ENCODE measurements around the gene EPB41. TPM values are rescaled to one million over a fixed set of nuclear protein-coding genes. Genes with fewer than 3 reads are reported as not detected.
"Not testable (repeated sequence)": the region's sequence is repeated elsewhere in the genome, so short reads cannot be mapped to it uniquely, and the experiment has no call there.

EPB41 gene
- total RNA-seq, 2 donors from 2014 or later, result 68.0 to 78.7 TPM

DNA sequence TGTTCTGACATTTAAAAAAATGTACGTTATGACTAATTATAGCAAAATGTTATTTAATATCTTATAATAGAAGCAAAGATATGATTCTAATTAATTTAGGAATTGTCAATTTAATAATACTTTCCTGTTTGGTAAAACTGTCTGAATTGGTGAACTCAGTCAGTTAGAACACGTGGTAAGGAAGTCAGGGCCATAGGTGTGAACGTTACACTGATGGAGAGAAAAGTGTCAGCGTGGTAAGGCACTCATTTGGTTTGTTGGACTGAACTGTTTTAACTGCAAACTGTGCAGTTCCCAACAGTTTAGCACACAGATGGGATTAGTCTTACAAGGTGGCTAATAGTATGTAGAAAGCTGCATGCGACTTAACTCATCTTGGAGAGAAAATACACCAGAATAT is 102.9 kb downstream of the EPB41 start:
- ATAC-seq, result no peak
- no peak for DNase-seq
- intact Hi-C loops (cut with DNase I, micrococcal nuclease), result no loop called here

DNA sequence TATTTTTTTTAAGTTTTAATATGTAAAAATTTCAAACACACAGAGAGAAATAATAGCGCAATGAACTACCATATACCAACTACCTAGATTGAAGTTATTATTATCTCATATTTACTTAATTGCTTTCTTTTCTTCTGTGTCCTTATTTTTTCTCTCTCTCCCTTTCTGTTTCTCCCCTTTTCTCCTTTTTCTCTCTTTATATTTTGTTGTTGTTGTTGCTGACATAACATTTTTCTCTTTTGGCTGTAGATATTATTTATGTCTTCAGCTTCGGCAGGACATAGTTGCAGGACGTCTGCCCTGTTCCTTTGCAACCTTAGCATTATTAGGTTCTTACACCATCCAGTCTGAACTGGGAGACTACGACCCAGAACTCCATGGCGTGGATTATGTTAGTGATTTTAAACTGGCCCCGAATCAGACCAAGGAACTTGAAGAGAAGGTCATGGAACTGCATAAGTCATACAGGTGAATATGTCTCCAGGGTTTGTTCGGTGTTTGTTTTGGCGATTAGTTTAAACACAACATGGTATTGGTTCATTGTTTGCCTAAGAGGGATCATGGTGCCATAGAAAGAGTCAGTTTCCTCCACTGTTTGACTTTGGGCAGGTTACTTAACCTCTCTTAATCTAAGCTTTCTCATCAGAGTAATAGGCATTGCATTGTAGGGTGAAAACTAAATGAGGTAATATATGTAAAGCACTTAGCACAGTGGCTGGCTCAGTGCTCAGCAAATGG is 103.8 kb downstream of the EPB41 start:
- no peak for ATAC-seq
- DNase-seq, result no peak
- intact Hi-C loops (cut with DNase I, micrococcal nuclease), result no loop called here

DNA sequence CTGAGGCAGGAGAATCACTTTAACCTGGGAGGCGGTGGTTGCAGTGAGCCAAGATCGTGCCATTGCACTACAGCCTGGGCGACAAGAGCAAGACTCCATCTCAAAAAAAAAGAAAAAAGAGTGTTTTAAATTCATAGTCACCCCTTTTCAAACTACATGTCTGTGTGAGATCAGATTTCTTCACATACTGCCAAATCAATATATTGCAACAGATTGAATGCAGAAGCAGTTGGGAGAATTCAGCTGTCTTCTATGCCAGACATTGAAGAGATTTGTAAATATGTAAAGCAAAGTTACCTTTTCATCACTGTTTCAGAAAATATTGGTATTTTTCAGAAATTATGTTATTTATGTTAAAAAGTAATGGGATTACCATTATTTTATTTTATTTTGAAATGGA is 108.3 kb downstream of the EPB41 start:
- DNase-seq (no peak), ATAC-seq (no peak)
- intact Hi-C loops (cut with DNase I, micrococcal nuclease), result loop anchor here in 1 of 2 donors (10.0 kb wide), 1 partner anchor 238 kb away; no protein-coding TSS in a partner anchor

DNA sequence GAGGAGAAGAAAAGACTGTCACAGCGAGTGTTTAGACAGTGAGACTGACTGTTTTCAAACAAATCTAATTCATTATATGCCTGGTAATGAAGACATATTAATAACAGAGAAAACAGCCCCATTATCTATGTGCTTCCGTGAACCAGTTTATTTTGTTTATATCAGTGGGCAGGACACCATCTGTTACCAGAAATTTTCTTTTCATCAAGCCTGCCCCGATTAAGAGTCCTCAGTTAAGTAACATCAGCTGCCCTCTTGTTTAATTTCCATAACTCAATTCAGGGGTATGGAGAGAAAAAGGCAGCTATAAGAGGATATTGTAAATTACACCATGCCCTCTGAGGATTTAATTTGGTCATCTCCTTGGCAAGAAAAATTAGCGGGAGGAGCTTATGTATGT is 115.3 kb downstream of the EPB41 start:
- ATAC-seq, result no peak
- intact Hi-C loops (cut with DNase I, micrococcal nuclease), result loop anchor here (5.0 to 10.0 kb wide), 3 partner anchors 152 to 245 kb away; no protein-coding TSS in a partner anchor
- DNase-seq, result no peak

DNA sequence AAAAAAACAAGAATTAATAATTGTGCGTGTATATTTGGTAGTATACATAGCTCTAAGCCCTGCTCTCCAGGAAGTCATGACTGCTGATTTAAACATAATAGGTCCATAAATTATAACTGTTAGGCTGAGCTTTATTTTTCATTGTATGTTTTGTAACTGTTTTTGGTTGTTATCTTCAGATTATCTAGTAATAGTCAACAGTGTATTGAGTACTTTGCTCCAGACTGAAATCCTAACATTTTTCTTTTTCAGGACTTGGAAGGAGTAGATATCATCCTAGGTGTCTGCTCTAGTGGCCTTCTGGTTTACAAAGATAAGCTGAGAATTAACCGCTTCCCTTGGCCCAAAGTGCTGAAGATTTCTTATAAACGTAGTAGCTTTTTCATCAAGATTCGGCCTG is 118.5 kb downstream of the EPB41 start:
- intact Hi-C loops (cut with DNase I, micrococcal nuclease), result loop anchor here (5.0 kb wide), 2 partner anchors 156 to 169 kb away; no protein-coding TSS in a partner anchor
- DNase-seq, result no peak
- ATAC-seq, result no peak

DNA sequence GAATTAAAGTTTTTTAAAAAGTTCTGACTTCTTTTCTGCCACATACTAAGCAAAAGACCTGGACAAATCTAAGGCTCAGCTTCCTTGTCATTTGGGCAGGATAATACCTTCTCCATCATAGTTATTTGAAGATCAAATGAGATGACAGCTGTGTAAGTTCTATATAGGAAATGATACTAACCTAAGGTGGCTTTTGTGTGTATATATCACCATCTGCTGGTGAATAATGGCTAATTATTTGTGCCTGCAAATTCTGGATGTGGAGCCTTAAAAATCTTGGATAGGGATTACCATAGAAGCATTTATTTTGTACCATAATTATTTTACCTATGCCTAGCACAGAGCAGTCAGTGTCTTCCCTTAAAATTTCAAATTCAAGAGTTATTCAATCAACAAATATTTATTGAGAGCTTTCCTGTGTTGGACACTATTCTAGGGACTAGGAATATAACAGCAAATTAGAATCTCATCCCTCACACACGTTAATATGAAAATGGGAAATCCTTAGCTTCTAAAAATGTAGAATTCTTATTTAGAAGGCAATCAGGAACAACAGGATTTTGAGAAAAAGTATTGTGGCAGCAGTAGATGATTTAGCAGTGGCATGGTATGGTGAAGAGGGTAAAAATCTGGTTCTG is 119.6 kb downstream of the EPB41 start:
- peak; percentile 73 for ATAC-seq
- intact Hi-C loops (cut with DNase I, micrococcal nuclease), result loop anchor here (2.0 to 5.0 kb wide), 3 partner anchors 151 to 168 kb away; no protein-coding TSS in a partner anchor
- no peak for DNase-seq

DNA sequence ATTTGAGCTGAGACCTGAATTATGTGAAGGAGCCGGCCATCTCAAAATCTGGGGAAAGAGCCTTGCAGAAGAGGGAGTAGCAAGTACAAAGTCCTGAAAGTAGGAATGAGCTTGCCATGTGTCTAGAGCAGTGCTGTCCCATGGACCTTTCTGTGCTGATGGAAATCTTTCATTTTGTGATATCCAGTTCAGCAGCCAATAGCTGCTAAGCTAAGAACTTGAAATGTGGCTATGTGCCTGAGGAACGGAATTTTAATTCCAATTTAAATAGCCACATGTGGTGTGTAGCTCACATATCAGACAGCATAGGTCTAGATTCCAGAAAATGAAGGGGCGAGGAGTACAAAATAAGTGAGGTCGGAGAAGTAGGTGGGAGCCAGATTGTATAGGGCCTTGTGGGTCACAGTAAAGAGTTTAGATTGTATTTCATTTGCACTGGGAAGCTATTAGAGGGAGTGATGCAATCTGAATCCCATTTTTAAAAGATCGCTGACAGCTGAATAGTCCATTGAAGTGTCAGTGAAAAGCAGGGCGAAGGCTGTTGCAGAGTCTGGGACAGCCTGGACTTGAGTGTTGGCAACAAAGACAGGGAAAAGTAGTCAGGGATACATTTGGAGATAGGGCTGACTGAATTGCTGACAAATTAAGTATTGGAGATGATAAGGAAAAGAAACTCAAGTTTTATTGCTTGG is 129.1 kb downstream of the EPB41 start:
- intact Hi-C loops (cut with DNase I, micrococcal nuclease), result no loop called here
- no peak for ATAC-seq
- DNase-seq, result no peak

DNA sequence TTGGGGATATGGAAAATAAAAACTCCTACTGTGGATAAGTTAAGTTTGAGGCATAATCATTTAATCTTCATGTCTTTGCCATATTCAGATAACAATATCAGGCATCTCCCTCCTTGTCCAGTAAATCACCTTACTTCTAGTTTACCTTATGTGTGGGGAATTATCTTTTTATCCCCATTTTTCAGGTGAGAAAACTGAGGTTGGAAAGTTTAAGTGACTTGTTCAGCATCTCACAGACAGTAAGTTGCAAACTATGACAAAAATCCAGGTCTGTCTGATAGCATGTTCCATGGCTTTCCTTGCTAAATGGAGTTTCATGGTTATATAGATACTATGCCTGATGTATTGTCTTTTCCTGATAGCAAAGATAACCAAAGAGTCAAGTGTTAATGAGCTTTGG is 129.6 kb downstream of the EPB41 start:
- no peak for DNase-seq
- ATAC-seq, result no peak
- intact Hi-C loops (cut with DNase I, micrococcal nuclease), result no loop called here

DNA sequence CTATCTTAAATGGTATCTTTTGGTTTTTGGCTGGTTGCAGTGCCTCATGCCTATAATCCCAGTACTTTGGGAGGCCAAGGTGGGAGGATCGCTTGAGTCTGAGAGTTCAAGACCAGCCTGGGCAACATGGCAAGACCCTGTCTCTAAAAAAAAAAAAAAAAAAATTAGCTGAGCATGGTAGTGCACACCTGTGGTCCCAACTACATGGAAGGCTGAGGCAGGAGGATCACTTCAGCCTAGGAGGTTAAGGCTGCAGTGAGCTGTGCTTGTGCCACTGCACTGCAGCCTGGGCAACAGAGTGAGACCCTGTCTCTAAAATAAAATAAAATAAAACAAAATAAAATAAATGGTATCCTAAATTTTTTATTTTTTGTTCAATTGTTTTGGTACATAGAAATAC is 131.3 kb downstream of the EPB41 start:
- intact Hi-C loops (cut with DNase I, micrococcal nuclease), result not testable (repeated sequence)

DNA sequence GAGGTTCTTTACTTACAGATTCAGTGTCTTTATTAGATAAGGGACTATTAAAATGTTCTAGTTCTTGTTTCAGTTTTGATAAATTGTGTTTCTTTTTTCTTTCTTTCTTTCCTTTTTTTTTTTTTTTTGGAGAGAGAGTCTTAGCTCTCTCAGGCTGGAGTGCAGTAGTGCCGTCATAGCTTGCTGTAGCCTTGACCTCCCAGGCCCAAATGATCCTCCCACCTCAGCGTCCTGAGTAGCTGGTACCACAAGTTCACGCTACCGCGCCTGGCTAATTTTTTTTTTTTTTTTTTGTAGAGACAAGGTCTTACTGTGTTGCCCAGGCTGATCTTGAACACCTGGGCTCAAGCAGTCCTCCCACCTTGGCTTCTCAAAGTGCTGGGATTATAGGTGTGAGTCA is 132.8 kb downstream of the EPB41 start:
- intact Hi-C loops (cut with DNase I, micrococcal nuclease), result no loop called here
- ATAC-seq (no peak), DNase-seq (no peak)

More for the DNA sequence above, 131.3 kb downstream of the EPB41 start:
- DNase-seq, ATAC-seq: not testable (repeated sequence)

DNA sequence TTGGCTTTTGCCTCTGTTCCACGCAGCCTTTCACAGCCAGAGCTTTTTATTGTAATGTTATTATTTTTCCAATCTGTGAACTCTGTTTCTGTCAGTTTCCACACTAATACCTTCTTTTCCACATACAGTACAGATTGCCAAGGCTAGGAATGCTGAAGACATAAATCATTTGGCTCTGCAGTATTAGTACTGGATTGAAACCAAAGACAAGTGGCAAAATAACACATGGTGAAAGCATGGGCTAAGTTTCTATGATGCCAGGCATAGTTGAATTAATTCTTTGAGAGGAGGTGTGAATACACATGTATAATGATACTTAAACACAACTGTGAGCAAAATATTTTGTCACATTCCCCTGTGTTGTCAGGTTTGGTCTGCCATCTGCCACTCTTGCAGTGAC is 135.8 kb downstream of the EPB41 start:
- DNase-seq (no peak), ATAC-seq (no peak)
- intact Hi-C loops (cut with DNase I, micrococcal nuclease), result no loop called here

DNA sequence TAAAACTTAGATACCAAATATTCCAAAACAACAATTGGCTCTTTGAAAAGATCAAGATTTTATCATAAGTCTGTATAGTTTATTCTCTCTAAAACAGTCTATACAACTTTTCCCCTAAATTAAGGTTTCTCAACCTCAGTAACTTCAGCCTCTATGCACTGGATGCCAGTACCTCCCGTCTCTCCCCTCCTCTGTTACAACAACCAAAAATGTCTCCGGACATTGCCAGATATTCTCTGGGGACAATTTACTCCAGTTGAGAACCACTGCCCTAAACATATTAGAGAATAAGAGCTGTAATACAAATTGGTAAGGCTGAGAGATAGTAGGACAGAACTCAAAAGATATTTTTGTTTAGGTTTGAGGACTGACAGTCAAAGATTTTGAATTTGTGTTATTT is 137.7 kb downstream of the EPB41 start:
- intact Hi-C loops (cut with DNase I, micrococcal nuclease), result no loop called here
- ATAC-seq (no peak), DNase-seq (no peak)

DNA sequence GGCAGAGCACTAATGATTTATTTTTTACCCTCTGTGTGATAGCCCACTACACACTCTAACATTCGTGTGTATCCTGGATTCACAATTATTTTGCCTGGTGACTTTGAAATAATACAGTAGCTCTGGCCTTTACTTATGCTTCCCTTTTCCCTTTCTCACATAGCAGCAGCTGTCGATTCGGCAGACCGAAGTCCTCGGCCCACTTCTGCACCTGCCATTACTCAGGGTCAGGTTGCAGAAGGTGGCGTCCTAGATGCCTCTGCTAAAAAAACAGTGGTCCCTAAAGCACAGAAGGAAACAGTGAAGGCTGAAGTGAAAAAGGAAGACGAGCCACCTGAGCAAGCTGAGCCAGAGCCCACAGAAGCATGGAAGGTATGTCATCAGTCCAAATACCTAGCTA is 138.6 kb downstream of the EPB41 start:
- no peak for DNase-seq
- intact Hi-C loops (cut with DNase I, micrococcal nuclease), result no loop called here
- ATAC-seq, result no peak

DNA sequence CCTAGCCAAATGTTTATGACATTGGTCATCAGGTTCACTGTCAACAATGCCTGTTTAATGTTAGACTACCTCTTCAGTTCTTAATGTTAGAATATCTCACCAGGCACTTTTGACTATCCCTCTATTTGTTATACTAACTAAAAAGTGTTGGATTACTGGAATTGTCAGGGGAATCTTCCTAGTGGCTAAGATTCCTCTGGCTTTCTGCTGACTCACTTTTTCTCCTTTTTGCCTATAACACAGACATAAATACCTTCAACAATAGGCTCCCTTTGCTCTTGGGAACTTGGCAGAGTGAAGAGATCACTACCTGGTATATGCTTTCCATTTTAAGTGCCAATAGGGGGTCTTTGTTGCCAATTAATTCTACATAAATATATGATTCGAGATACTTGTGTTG is 140.8 kb downstream of the EPB41 start:
- no peak for ATAC-seq
- no peak for DNase-seq
- intact Hi-C loops (cut with DNase I, micrococcal nuclease), result no loop called here

DNA sequence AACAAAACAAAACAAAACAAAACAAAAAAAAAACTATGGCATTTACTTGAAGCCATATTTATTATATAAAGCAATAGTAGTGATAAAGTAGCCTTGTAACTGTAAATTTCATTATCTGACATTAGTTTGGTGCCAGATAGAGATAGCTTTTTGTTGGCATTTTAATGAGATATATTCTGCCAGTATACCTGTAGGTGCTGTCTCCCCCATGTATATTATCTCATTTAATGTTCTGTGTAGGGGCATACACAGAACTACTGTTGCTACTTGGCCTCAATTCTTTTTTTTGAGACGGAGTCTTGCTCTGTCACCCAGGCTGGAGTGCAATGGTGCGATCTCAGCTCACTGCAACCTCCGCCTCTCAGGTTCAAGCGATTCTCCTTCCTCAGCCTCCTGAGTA is 141.9 kb downstream of the EPB41 start:
- no peak for DNase-seq
- no peak for ATAC-seq
- intact Hi-C loops (cut with DNase I, micrococcal nuclease), result no loop called here

DNA sequence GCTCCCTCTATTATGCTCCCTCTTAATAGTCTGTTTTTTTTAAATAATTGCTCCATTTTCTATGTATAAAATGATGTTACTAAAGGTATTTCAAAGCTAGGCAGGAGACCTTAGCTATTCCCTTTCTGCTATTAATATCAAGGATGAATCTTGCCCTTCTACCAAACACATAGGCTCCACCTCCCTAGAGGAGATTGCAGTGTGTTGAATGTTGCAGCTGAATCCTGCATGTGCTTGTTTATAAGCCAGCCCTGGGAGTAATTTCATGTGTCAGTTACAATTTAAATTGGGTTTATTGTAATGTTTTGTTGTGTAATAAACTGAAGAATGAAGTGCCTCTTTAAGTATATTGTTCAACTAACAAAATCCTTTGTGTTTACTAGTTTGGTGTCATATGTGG is 143.3 kb downstream of the EPB41 start:
- intact Hi-C loops (cut with DNase I, micrococcal nuclease), result no loop called here
- ATAC-seq (no peak), DNase-seq (no peak)

DNA sequence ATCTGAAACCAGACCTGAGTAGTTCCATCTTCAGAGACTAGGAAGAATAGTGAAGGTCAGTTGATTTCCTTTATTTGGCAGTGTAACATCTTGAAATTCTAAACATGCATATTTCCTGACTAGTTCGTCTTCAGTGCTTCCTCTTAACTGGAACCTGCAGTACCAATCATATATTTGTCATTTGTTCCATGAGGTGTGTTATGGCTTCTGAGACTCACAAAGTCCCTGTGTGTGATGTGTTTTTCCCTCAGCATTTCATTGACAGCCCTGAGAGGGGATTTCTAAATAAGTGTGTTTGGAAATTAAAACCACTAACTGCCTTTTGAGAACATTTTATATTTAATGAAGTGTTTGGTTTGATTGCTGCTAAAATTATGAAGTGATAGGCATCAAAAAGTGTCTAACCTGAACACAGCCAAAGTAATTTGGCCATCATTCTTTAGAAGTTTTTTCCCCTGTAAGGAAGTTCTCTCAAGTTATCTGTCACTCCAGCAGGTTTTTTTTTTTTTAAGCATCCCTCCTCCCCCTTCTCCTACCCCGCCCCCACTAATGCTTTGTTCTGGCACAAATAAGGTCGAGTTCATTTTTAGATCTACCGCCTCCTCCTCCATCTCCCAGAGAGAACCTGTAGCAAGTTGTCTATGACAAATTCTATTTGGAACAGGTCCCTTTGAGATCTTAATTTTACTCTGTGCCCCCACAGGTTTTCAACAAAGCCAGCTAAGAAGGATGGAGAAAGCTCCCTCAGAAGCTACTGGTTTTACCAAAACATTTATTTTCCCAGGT is 148.0 kb downstream of the EPB41 start:
- intact Hi-C loops (cut with DNase I, micrococcal nuclease), result no loop called here
- ATAC-seq (no peak), DNase-seq (no peak)

DNA sequence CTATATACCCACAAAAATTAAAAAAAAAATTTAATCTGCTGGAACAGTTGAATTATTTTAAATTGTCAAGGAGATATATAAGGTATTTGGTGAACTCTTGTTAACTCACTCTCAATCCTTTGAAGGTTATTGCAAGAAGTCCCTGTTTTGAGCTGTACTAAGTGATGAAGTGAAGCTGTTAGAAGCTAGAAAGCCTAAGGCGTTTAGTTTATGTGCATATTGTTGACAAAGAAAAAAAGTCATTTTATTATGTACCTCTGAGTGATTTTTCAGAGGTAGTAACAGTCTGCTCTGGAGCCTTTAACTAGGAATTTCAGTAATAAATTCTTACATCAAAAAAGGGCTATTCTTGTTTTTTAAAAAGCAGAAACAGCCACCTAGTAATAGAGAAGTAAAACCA is 149.7 kb downstream of the EPB41 start:
- DNase-seq (no peak), ATAC-seq (no peak)
- intact Hi-C loops (cut with DNase I, micrococcal nuclease), result no loop called here

DNA sequence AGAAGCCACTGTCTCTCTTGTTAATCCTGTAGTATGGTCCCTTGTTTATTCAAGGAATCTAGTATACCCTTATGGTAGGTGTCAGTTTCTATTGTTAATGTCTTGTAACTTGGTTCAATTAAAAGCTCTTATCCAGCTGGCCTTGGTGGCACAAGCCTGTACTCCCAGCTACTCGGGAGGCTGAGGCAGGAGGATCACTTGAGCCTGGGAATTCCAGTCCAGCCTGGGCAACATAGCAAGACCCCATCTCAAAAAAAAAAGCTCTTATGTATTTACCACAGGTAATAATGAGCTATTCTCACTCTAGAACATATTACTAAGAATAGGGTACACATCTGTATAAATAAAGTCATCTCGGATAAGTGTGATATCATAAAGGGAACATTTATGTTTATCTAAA is 162.8 kb downstream of the EPB41 start:
- ATAC-seq (no peak), DNase-seq (no peak)
- intact Hi-C loops (cut with DNase I, micrococcal nuclease), result no loop called here

Data from left colon (tissue), 2 donors.